Activated T-helper 9 cell treated with anti-CD3 and anti-CD28 coated beads, Interleukin-2, amount 50 U/mL, for 16 hours (primary cell): ENCODE results near the gene TP73.

Experiments used
- DNase-seq: peaks from one replicate; pipeline ENCODE4 v3.0.0-alpha.2; 2020; ENCODE audit warnings: low read depth

TP73 gene

GRCh38 chr1:3634059-3634800 lies 18.1 kb upstream of the TP73 start:
- no peak for DNase-seq

- DNase-seq: no peak
Observed at GRCh38 chr1:3636080-3636479, 16.2 kb upstream of the TP73 start.

DNA sequence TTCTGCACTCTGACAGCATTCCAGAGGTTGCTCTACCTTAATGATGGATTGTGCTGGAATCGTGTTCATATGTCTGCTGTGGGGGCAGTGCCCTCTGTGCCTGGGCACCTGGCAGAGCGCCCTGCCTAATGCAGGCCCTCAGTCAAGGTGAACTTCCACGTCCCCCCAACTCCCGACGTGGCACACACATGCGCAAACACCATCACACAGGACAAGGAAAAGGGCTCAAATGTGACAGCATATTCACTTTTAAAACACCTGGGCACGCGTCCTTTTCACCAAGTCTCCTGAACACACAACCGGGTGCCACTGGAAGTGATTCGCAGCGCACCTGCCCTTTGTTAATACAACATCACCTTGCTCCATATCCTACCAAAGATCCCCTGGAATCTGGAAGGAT lies 15.8 kb upstream of the TP73 start:
- no peak for DNase-seq

GRCh38 chr1:3638027-3638426 lies 14.3 kb upstream of the TP73 start:
- no peak for DNase-seq

DNA sequence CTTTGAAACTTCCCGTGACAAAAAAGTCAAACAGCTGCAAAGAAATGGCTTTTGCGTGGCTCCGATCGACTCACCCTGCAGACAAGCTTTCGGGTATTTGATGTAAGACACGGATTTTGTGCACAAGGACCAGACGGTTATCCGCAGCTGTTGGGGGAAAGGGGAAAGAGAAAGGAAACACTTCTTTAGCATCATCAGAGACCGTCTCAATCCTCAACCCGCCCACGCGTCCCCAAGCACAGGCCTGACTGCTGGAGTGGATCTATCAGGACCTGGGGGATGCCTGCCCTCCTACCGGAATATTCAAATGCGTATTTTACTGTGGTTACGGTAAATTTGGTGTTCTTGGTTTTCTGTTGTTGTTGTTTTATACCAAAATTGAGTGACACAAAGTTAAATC lies 13.6 kb upstream of the TP73 start:
- no peak for DNase-seq

DNA sequence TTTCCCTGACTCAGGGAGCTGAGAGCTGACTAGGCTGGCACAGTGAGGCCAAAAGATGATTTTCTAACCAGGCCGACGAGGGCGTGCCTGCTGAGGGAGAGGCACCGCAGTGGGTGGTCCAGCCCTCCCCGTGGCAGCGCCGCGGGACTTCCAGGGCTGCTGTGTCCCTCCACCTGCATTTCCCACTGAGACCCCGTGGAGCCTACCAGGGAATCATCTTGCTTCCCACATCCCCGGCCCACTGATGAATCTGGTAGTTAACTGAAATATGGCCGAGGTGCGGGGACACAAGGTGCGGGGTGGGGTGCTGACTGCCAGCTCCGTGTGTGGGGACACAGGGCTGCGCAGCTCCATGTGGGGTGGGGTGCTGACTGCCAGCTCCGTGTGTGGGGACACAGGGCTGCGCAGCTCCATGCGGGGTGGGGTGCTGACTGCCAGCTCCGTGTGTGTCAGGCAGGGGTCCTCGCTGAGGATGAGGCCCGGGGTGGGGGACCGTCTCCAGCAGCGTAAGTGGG lies 12.9 kb upstream of the TP73 start:
- DNase-seq: no peak

GRCh38 chr1:3640121-3640837 lies 12.0 kb upstream of the TP73 start:
- DNase-seq: no peak

DNA sequence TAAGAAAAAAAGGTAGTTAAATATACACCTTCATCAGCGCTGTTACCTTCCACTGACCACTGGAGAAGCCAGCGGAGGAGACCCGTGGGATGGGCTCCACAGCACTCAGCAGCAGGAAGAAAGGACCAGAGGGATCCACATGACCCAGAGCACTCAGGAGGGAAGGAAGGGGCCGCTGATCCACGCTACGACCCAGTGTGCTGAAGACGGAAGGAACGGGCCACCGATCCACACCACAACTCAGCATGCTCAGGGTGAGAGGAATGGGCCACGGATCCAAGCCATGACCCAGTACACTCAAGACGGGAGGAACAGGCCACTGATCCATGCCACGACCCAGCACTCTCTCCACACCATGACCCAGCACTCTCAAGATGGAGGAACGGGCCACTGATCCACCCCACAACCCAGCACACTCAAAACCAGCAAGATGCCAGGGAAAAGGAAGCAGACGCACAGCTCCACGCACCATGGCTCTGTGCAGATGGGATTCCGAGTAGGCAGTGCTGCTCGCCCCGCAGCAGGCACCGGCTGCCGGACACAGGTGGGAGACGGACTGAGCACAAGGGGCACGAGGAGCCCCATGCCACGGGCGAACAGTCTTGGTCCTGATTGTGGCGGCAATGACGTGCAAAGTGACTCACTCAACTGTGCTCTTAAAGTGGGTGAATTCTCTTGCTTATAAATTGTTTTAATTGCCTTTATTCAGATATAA lies 11.1 kb upstream of the TP73 start:
- no peak for DNase-seq

- DNase-seq: no peak
Observed at GRCh38 chr1:3641816-3642215, 10.5 kb upstream of the TP73 start.

GRCh38 chr1:3642919-3643675 lies 9.2 kb upstream of the TP73 start:
- no peak for DNase-seq

GRCh38 chr1:3644273-3644672 lies 8.0 kb upstream of the TP73 start:
- DNase-seq: no peak

GRCh38 chr1:3645247-3645646 lies 7.1 kb upstream of the TP73 start:
- DNase-seq: no peak

DNA sequence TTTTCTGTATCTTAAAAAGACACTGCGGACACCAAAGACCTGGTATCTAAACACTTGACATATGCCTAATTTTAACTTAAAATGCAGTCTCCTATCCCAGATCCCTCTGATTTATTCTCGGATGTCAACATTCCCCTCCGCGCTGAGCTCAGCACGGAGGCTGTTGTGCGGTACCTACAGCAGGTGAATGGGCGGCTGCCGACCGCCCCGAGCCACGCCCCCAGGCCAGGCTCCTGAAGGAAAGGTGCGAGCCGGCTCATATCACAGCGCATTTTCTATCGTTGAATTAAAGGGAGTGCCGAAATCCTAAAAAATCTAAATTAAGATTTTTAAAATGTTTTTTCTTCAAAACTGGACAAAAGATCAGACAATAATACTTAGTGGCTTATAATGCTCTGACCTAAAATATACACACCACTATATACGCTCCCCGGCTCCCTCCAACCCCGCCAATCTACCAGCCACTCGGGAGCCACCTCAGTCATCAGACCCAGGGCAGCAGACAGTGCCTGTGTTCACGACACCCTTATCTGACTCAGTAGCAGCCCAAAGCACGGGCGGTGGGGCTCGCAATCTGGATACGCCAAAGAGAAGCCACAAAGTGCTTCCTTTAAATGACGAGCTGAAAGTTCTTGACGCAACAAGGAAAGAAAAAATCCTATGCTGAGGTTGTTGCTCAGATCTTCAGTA lies 6.5 kb upstream of the TP73 start:
- DNase-seq: no peak

DNA sequence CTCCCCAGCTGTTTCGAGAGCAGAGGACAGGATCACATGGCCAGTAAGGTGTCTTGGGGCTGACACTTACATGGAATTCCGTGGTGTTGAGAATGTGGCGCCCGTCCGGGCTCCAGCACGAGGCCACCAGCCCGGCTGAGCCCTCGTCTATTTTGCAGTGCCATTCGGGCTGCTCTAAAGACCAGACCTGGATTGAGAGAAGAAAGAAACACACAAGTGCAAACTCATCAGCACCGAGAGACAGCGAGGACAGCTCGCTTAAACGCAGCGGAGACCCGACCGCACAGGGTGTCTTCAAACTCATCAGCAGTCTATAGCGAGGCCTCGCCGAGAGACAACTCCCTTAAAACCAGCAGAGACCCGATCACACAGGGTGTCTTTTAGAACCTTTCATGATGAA lies 5.7 kb upstream of the TP73 start:
- no peak for DNase-seq

DNA sequence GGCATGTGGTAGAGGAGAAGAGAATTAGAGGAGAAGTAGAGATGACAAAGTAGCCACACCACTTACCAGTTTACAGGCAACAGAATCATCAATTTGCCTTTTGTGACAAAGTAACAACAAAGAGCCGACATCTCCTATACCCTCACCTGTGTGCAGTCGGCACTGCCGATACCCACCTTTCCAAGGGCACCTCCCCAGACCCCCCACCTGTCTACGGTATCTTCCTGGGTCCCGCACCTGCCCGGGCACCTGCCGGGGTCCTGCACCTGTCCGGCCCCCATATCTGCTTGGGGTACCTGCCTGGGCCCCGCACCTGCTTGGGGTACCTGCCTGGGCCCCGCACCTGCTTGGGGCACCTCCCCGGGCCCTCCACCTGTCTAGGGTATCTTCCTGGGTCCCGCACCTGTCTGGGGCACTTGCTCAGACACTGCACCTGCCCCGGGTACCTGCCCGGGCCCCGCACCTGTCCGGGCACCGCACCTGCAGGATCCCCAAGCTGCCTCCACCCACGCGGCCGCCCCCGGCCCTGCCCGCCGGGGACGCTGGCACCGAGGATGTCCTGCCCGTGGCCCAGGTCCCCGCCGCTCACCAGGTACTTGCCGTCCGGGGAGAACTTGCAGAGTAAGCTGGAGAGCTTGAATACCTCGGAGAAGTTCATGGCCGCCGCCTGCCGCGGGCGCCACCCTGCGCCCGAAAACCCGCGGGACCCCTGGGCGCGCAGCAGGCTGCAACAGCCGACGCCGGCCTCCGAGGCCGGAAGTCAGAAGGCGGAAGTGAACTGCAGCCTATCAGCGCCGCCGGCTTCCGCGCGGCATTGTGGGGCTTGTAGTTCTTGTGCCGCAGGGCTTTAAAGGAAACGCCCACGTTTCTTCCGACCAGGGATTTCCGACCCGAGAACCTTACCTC lies 2.7 kb upstream of the TP73 start, which contains the start of gene WRAP73:
TSS of gene WRAP73 (minus strand) at position 762 of the 906 bp plus-strand sequence. CDS start at position 658, 104 bp downstream.
- peak; percentile 87 for DNase-seq

GRCh38 chr1:3650248-3651025 lies 1.9 kb upstream of the TP73 start:
- no peak for DNase-seq

GRCh38 chr1:3651026-3651929 lies 1.0 kb upstream of the TP73 start:
- no peak for DNase-seq

DNA sequence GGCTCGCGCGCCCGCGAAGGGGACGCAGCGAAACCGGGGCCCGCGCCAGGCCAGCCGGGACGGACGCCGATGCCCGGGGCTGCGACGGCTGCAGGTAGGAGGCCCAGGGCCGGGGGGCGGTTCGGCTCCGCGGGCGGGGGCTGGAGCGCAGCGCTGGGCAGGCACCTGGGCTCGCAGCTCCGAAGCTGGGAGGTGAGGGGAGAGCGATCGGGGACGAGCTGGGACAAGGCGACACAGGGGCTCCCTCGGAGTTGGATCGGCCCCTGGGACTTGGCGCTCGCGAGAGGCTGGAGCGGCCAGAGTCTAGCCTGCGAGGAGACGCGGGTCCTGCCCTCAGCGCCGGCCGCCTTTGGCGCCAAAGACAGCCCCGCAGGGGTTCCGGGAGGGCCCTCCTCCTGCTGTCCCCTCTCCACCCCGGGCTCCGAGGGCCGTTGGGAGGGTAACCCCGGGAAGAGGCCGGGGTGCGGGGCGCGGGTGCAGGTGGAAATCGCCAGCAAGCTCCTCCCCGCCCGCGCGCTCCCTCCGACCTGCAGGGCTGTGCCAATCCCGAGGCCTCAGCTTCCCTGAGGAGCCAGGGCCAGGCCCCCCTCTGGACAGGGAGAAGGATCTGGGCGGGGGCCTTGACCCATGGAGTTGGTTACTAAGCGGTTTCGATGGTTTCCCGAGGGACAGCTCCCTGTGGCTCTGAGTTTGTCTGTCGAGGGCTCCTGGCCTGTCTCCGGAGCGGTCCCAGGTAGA lies 401 bp downstream of the TP73 start:
- no peak for DNase-seq
